ENCODE data around the gene RAD51B. TPM values are rescaled to one million over a fixed set of nuclear protein-coding genes. Genes with fewer than 3 reads are reported as not detected.

The RAD51B gene
- total RNA-seq, 1 experiment from 2014 or later: 23.3 TPM

DNA sequence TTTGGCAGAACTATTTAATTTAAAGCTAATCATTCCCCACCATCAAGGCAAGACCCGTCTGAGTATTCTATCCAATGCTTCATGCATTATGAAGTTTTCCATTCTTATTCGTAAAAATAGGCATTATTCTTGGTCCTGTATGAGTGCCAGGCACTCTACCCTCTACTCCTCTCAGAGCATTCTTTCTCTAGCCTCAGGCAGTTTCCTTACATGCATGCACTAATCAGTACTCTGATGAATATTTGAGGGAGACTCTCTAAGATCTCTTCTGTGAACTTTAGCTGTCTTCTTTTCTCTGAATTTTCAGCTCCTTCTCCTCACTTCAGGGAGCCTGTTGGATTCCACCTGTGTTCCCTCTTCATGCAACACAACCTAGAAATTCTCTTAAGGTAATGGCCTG, 334.7 kb downstream of the RAD51B start:
- ChIA-PET POLR2A (ENCODE audit: low non-redundant PET) (interaction anchor here (0.5 kb wide), 1 partner anchor 639 kb away, joined by 4 read pairs; the partner anchor contains the start of gene ZFP36L1), CTCF (no interaction called here)
- Histone ChIP-seq H3K9me3 (ENCODE audit: low read depth, low read length, poor library complexity, severe bottlenecking) (peaks cover 11% of the 10 kb centered on the region), H3K4me3 (ENCODE audit: low read depth, low read length, poor library complexity, severe bottlenecking) (no peak overlapping the region), H3K27me3 (replicated peaks; ENCODE audit: insufficient read depth, low read depth, low read length, poor library complexity) (no peaks in the 10 kb centered on the region), H3K27ac (ENCODE audit: low read depth, low read length, poor library complexity, severe bottlenecking) (no peak overlapping the region), H3K36me3 (ENCODE audit: insufficient read depth, low read length, poor library complexity, severe bottlenecking) (no peaks in the 10 kb centered on the region), H3K4me1 (ENCODE audit: insufficient read depth, low read length, poor library complexity, severe bottlenecking) (peaks cover 39% of the 10 kb centered on the region)
- no TSS peak for BruUV-seq (replicated peaks)
- intact Hi-C loops (cut with micrococcal nuclease; ENCODE audit: unreplicated experiment): no loop called here
- no peak for DNase-seq (ENCODE audit: low spot score)
- no peak for TF ChIP-seq EZH2 (IDR thresholded peaks at IDR 0.05; ENCODE audit: borderline replicate concordance, low read depth, low read length, poor library complexity, severe bottlenecking)
- TF ChIP-seq, protein P1, sequence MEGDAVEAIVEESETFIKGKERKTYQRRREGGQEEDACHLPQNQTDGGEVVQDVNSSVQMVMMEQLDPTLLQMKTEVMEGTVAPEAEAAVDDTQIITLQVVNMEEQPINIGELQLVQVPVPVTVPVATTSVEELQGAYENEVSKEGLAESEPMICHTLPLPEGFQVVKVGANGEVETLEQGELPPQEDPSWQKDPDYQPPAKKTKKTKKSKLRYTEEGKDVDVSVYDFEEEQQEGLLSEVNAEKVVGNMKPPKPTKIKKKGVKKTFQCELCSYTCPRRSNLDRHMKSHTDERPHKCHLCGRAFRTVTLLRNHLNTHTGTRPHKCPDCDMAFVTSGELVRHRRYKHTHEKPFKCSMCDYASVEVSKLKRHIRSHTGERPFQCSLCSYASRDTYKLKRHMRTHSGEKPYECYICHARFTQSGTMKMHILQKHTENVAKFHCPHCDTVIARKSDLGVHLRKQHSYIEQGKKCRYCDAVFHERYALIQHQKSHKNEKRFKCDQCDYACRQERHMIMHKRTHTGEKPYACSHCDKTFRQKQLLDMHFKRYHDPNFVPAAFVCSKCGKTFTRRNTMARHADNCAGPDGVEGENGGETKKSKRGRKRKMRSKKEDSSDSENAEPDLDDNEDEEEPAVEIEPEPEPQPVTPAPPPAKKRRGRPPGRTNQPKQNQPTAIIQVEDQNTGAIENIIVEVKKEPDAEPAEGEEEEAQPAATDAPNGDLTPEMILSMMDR (conservative IDR thresholded peaks at IDR 0.05; ENCODE audit: low read depth, low read length): no peak

DNA sequence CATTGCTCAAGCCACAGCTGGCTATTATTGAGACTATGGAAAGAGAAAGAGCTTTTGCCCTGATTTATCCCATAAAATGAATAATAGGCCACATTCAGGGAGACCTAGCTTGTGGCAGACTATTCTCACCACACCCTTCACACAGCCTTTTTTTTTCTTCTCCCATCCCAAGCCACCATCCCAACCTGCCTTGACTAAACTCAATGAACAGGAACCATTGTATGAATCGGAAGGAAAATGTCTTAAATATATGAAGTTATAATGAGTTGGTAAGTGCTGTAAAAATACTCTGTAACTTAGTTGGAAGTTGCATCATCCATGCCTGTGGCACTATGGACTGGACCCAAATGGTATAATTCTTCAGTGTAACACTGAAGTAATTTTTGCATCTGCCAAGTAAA, 338.4 kb downstream of the RAD51B start:
- Histone ChIP-seq H3K4me3 (ENCODE audit: low read depth, low read length, poor library complexity, severe bottlenecking) (no peak overlapping the region), H3K27ac (ENCODE audit: low read depth, low read length, poor library complexity, severe bottlenecking) (peak overlapping the region; percentile 65), H3K27me3 (replicated peaks; ENCODE audit: insufficient read depth, low read depth, low read length, poor library complexity) (no peaks in the 10 kb centered on the region), H3K36me3 (ENCODE audit: insufficient read depth, low read length, poor library complexity, severe bottlenecking) (no peaks in the 10 kb centered on the region), H3K4me1 (ENCODE audit: insufficient read depth, low read length, poor library complexity, severe bottlenecking) (peaks cover 39% of the 10 kb centered on the region), H3K9me3 (ENCODE audit: low read depth, low read length, poor library complexity, severe bottlenecking) (peaks cover under 1% of the 10 kb centered on the region)
- BruUV-seq (replicated peaks): no TSS peak
- ChIA-PET CTCF (interaction anchor here (0.6 kb wide), 1 partner anchor 633 kb away, joined by 7 read pairs; no protein-coding TSS in a partner anchor), POLR2A (ENCODE audit: low non-redundant PET) (no interaction called here)
- TF ChIP-seq EZH2 (IDR thresholded peaks at IDR 0.05; ENCODE audit: borderline replicate concordance, low read depth, low read length, poor library complexity, severe bottlenecking): no peak
- TF ChIP-seq, protein P1 (conservative IDR thresholded peaks at IDR 0.05; ENCODE audit: low read depth, low read length): no peak
- intact Hi-C loops (cut with micrococcal nuclease; ENCODE audit: unreplicated experiment): no loop called here
- DNase-seq (ENCODE audit: low spot score): peak; percentile 49

DNA sequence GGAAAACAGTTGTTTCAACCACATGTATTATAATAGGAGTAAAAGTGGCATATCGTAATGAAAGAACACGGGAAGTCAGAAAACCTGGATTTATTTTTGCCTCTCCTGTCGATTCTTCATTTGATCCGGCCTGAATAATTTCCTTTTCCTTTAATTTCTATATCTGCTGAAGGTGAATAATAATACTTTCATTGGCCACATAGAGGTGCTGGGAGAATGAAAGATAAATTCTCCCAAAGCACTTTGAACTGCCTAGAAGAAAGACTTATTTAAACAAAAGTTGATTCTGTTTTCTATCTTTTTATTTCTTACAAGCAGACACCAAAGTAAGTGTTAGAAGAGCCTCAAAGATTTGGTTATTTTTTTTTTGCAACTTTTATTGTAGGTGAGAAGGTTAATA, 339.1 kb downstream of the RAD51B start:
- no TSS peak for BruUV-seq (replicated peaks)
- Histone ChIP-seq H3K9me3 (ENCODE audit: low read depth, low read length, poor library complexity, severe bottlenecking) (no peaks in the 10 kb centered on the region), H3K4me1 (ENCODE audit: insufficient read depth, low read length, poor library complexity, severe bottlenecking) (peaks cover 36% of the 10 kb centered on the region), H3K4me3 (ENCODE audit: low read depth, low read length, poor library complexity, severe bottlenecking) (no peak overlapping the region), H3K27me3 (replicated peaks; ENCODE audit: insufficient read depth, low read depth, low read length, poor library complexity) (no peaks in the 10 kb centered on the region), H3K36me3 (ENCODE audit: insufficient read depth, low read length, poor library complexity, severe bottlenecking) (no peaks in the 10 kb centered on the region), H3K27ac (ENCODE audit: low read depth, low read length, poor library complexity, severe bottlenecking) (peak overlapping the region; percentile 65)
- TF ChIP-seq EZH2 (IDR thresholded peaks at IDR 0.05; ENCODE audit: borderline replicate concordance, low read depth, low read length, poor library complexity, severe bottlenecking): no peak
- TF ChIP-seq, protein P1 (conservative IDR thresholded peaks at IDR 0.05; ENCODE audit: low read depth, low read length): no peak
- intact Hi-C loops (cut with micrococcal nuclease; ENCODE audit: unreplicated experiment): no loop called here
- CTCF ChIA-PET: no interaction called here
- POLR2A ChIA-PET (ENCODE audit: low non-redundant PET): no interaction called here
- no peak for DNase-seq (ENCODE audit: low spot score)

Data from A673 (cell line).